Esophagus squamous epithelium (tissue), 5 donors: ENCODE measurements around the gene SLC25A47. TPM values are rescaled to one million over a fixed set of nuclear protein-coding genes. Genes with fewer than 3 reads are reported as not detected.

Source experiments
- DNase-seq: peaks from one replicate; lab custom pipeline; 2025; lab: John Stamatoyannopoulos, UW
- H3K27ac ChIP-seq, 4 donors: fragments of 200-600 bp; sonication (generic); one replicate each; pipeline ENCODE4 v1.5.1; 2016 to 2019; ENCODE audit warnings: mild to moderate bottlenecking in 1 of 4
- H3K27me3 ChIP-seq, 4 donors: fragments of 200-600 bp; sonication (generic); 1 replicate in 3 of 4; 2 replicates in 1 of 4; pipeline versions ENCODE4 v1.5.1 to v1.6.0; 2017 to 2021; ENCODE audit warnings: antibody characterized with exemption in 1 of 4
- H3K36me3 ChIP-seq, 3 donors: fragments of 200-600 bp; sonication (generic); one replicate each; pipeline ENCODE4 v1.5.1; 2016 to 2019
- H3K4me1 ChIP-seq, 3 donors: fragments of 200-600 bp; sonication (generic); one replicate each; pipeline ENCODE4 v1.5.1; 2017 to 2019
- H3K4me3 ChIP-seq, 4 donors: fragments of 200-600 bp; sonication (generic); 1 replicate in 3 of 4; 2 replicates in 1 of 4; pipeline ENCODE4 v1.5.1; 2016 to 2019; ENCODE audit warnings: mild to moderate bottlenecking in 2 of 4, moderate library complexity in 1 of 4
- H3K9me3 ChIP-seq, 3 donors: fragments of 200-600 bp; sonication (generic); one replicate each; pipeline ENCODE4 v1.5.1; 2016 to 2019
- CTCF ChIP-seq, 6 experiments: fragments of 450-650 bp in 4 of 6; fragments of 200-600 bp in 2 of 6; sonication (generic) in 2 of 6; IDR thresholded peaks; one replicate each; pipeline ENCODE4 v1.5.1; 2016 to 2019; ENCODE audit warnings: antibody characterized with exemption in 6 of 6, mild to moderate bottlenecking in 4 of 6, moderate library complexity in 4 of 6
- POLR2A ChIP-seq, 4 donors: fragments of 450-650 bp; IDR thresholded peaks; one replicate each; pipeline ENCODE4 v1.6.1; 2017; ENCODE audit warnings: antibody characterized with exemption in 4 of 4, mild to moderate bottlenecking in 4 of 4, moderate library complexity in 3 of 4
- WGBS, 2 donors: methylation state at CpG; one replicate each; pipeline ENCODE4 v1.1.5; 2018; 5-methylcytosine and 5-hydroxymethylcytosine counted together
- intact Hi-C: fragments of 100-400 bp; cut with DNase I; formaldehyde crosslinking; loops from one replicate; pipeline ENCODE4 v1.15.0; 2022
- total RNA-seq, 4 donors: library from RNA; depleted of rRNA; stranded (reverse); fragments of >200 nt; gene quantifications; one replicate each; pipeline ENCODE4 v1.1.0, GENCODE V29; 2016
- donor health status: DM: yes; HTN: yes; CAD: no.

SLC25A47 gene
- total RNA-seq, 4 donors from 2014 or later = not detected

GRCh38 chr14:100303925-100304324 is 19.2 kb upstream of the SLC25A47 start:
- H3K27ac ChIP-seq = peak overlapping the region; percentile 86 to 96 (median 92)
- H3K9me3 ChIP-seq = no peaks in the 10 kb centered on the region
- DNase-seq = no peak
- H3K36me3 ChIP-seq = peaks cover 0 to 1% (median 0%) of the 10 kb centered on the region in 3 donors
- H3K4me3 ChIP-seq = peak overlapping the region in 1 of 4 donors; percentile 96
- H3K4me1 ChIP-seq = peaks cover 27 to 69% (median 43%) of the 10 kb centered on the region in 3 donors
- no peak for TF ChIP-seq POLR2A (IDR thresholded peaks at IDR 0.05)
- TF ChIP-seq CTCF (IDR thresholded peaks at IDR 0.05) = no peak
- intact Hi-C loops = loop anchor here (2.0 to 10.0 kb wide), 2 partner anchors 21 to 71 kb away; partner anchors contain the start of gene WDR25
- 86% methylated on average over 1 of the region's 4 CpGs; no CpG with 5 or more reads in 1 of the 2 donors for WGBS, 2 donors
- no peaks in the 10 kb centered on the region for H3K27me3 ChIP-seq

GRCh38 chr14:100304825-100305323 is 18.3 kb upstream of the SLC25A47 start:
- peaks cover 27 to 75% (median 43%) of the 10 kb centered on the region in 3 donors for H3K4me1 ChIP-seq
- H3K4me3 ChIP-seq = peak overlapping the region; percentile 79 to 99 (median 90)
- peak in 1 of 4 donors; percentile 48 for TF ChIP-seq POLR2A (IDR thresholded peaks at IDR 0.05)
- no peak for TF ChIP-seq CTCF (IDR thresholded peaks at IDR 0.05)
- H3K36me3 ChIP-seq = no peaks in the 10 kb centered on the region
- H3K27me3 ChIP-seq = no peaks in the 10 kb centered on the region
- no peak for DNase-seq
- intact Hi-C loops = loop anchor here (2.0 to 10.0 kb wide), 2 partner anchors 22 to 70 kb away; partner anchors contain the start of gene WDR25
- H3K27ac ChIP-seq = peak overlapping the region; percentile 86 to 96 (median 92)
- no peaks in the 10 kb centered on the region for H3K9me3 ChIP-seq
- 6 to 10% methylated on average over 14 to 15 of the region's 23 CpGs for WGBS, 2 donors

GRCh38 chr14:100305324-100306100 is 17.6 kb upstream of the SLC25A47 start:
- Histone ChIP-seq H3K9me3 (no peaks in the 10 kb centered on the region), H3K4me3 (peak overlapping the region; percentile 79 to 99 (median 90)), H3K4me1 (peaks cover 27 to 78% (median 43%) of the 10 kb centered on the region in 3 donors), H3K27ac (peak overlapping the region; percentile 86 to 96 (median 92)), H3K27me3 (no peaks in the 10 kb centered on the region), H3K36me3 (no peaks in the 10 kb centered on the region)
- TF ChIP-seq CTCF (IDR thresholded peaks at IDR 0.05) (no peak), POLR2A (IDR thresholded peaks at IDR 0.05) (no peak)
- WGBS, 2 donors = 0% methylated on average over 7 of the region's 65 CpGs
- intact Hi-C loops = loop anchor here (2.0 to 10.0 kb wide), 2 partner anchors 23 to 69 kb away; partner anchors contain the start of gene WDR25
- no peak for DNase-seq

- 0% methylated on average over 6 of the region's 131 CpGs; no CpG with 5 or more reads in 1 of the 2 donors for WGBS, 2 donors
- H3K9me3 ChIP-seq = no peaks in the 10 kb centered on the region
- DNase-seq = peak; percentile 36
- H3K36me3 ChIP-seq = no peaks in the 10 kb centered on the region
- peaks cover 27 to 78% (median 43%) of the 10 kb centered on the region in 3 donors for H3K4me1 ChIP-seq
- intact Hi-C loops = loop anchor here (10.0 kb wide), 1 partner anchor 68 kb away; the partner anchor contains the start of gene WDR25
- no peaks in the 10 kb centered on the region for H3K27me3 ChIP-seq
- peak within 1 kb of the TSS; percentile 86 to 96 (median 92) for H3K27ac ChIP-seq
- peak within 1 kb of the TSS; percentile 79 to 99 (median 90) for H3K4me3 ChIP-seq
- TF ChIP-seq POLR2A (IDR thresholded peaks at IDR 0.05) = peak in 2 of 4 donors; percentile 86 to 88
- TF ChIP-seq CTCF (IDR thresholded peaks at IDR 0.05) = no peak
Measured at GRCh38 chr14:100306101-100306997, 16.8 kb upstream of the SLC25A47 start, which contains the start of gene SLC25A29. Gene SLC25A29 (minus strand): TSS chr14:100306444. CDS start chr14:100306232, 212 bp downstream.
